ENCODE data around the gene PATL2.

DNA sequence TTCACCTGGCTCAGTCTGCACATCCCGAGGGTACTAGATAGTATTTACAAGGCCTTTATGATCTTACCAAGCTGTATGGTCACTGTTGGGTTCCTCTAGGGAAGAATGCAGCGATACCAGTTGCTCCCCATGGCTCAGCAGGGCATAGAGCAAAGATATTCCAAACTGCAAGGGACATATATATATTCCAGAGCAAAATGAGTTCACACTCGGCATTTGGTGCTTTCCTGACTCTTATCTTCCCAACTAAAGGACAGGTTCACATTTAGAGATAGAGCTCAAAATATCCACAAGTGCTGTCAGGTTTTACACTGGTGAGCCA is 44.1 kb downstream of the PATL2 start:
- TF ChIP-seq CTCF (IDR thresholded peaks at IDR 0.05) (no peak), POLR2AphosphoS5 (IDR thresholded peaks at IDR 0.05; ENCODE audit: insufficient read depth in 1 of 2, low read depth in 1 of 2) (no peak)

Measured in vagina (tissue), 2 donors.